A204.1 (cell line): ENCODE results near the gene SERPINA3.
A peak's percentile ranks its signal among the peaks of the same experiment; 100 is the strongest.
"Not testable (repeated sequence)": the region's sequence is repeated elsewhere in the genome, so short reads cannot be mapped to it uniquely, and the experiment has no call there.

ENCODE experiments used
- FAIRE-seq: peaks from 2 replicates; lab custom pipeline; 2012; peaks lifted over from hg19 to GRCh38; lab: Jason Lieb, UNC

Gene SERPINA3

DNA sequence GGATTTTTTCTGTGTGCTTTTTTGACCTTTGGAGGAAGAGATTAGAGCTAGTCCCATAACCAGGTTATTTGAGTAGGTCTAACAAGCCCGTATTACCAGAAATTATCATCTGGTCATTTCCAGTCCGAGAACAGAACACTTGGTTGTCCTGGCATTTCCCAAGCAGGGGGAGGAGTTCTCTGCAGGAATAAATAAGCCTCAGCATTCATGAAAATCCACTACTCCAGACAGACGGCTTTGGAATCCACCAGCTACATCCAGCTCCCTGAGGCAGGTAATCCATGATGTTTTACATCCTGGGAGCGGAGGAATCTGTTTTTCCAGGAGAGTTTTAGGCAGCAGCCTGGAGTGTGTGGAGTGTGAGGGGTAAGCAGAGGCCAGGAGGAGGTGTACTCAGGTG is at the start of gene SERPINA3:
Gene SERPINA3, plus strand, starts transcription at position 218 of the 400 bp plus-strand sequence. CDS start 2,051 bp downstream, outside the sequence.
- peak; percentile 94 for FAIRE-seq

- FAIRE-seq: no peak
These were observed 49.0 kb upstream of the SERPINA3 start for GRCh38 chr14:94562941-94563883.

GRCh38 chr14:94564381-94564780 is 47.8 kb upstream of the SERPINA3 start:
- FAIRE-seq: no peak

DNA sequence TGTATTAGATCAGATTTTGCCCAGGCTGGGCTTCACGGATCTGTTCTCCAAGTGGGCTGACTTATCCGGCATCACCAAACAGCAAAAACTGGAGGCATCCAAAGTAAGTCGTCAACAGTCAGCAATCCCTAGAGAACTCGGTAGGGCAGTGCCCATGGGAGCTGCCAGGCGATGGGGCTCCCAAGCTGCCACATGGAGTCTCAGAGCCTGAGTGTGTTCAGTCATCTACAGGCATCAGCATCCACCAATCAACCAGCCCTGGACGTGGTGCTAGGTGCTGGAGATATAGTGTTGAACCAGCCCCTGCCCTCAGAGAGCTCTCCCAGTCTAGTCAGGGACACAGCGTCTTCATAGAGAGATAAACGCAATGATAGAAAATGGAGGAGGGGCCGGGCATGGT is 44.0 kb upstream of the SERPINA3 start:
- FAIRE-seq: no peak

DNA sequence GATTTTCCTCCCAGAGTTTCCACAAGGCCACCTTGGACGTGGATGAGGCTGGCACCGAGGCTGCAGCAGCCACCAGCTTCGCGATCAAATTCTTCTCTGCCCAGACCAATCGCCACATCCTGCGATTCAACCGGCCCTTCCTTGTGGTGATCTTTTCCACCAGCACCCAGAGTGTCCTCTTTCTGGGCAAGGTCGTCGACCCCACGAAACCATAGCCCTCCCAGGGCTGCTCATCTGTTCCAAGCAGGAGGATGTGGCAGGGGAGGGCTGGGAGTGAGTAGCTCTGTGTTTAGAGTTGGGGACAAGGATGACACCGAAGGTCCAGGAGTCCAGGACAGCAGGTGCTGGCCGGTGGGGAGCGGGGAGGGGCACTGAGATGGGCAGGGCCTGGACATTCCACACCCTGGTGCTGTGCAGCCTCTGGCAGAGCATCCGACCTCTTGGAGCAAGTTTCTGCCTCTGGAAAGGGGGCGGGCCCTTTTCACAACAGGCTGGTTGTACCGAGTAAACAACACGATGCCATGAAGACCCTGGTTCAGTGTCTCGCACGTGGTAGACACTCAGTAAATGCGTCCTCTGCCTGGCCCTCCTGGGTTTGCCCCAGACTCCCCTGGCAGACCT is 42.7 kb upstream of the SERPINA3 start:
- no peak for FAIRE-seq

DNA sequence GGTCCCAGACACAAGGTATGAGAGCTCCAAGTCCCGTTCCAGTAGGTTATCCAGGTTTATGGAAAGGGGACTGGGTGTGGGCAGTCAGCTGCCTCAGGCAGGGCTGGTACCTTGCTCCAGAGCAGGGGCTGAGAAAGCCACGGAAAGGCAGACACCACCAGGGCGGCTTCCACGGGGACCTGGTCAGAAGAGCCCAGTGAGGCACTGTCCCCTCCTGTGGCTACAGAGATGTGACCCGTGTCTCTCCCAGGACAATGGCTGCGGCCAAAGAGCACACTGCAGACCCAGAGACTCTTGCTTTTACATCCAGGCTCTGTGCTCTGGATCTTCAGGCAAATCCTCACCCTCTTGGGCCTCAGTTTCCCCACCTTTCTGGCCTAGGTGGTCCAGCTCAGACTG is 42.2 kb upstream of the SERPINA3 start:
- FAIRE-seq: no peak

DNA sequence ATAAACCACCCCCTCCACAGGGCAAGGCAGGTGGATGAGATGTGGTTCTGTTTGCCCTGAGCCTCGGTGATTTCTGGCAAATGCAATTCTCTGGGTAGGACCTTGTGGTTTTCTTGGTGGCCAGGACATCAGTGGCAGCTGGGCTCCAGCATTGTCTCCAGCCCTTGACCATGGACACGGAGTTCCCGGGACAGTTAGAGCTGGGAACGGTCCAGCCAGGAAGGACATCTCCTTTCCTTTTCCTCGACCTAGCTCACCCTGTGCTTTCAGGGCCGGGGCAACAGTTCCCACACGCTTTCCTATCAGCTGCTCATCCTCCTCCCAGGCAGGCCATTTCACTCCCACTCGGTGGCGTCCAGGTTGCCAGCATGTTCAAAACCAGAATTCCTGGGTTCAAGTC is 41.8 kb upstream of the SERPINA3 start:
- no peak for FAIRE-seq

GRCh38 chr14:94571395-94571794 is 40.8 kb upstream of the SERPINA3 start:
- FAIRE-seq: no peak

DNA sequence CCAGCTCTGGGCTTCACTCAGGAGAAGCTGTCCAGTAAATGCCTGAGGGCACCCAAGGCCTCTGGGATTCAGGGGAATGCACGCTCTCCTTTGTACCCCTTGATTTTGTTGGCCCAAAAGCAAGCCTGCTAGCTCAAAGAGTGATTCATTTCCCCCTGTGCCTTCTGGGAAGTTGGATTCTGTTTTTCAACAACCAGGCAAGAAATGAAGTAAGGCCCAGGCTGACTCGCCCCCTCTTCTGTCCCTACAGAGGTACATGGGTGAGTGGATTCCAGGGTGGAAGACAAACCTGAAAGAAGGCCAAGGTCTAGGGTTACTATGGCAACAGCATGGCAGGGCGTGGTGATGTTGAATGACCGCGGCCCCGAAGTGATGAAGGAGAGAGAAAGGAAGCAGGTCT is 40.2 kb upstream of the SERPINA3 start:
- FAIRE-seq: no peak

- FAIRE-seq: no peak
These were observed 39.4 kb upstream of the SERPINA3 start for GRCh38 chr14:94572637-94573303.

- no peak for FAIRE-seq
These were observed 38.5 kb upstream of the SERPINA3 start for GRCh38 chr14:94573475-94574277.

DNA sequence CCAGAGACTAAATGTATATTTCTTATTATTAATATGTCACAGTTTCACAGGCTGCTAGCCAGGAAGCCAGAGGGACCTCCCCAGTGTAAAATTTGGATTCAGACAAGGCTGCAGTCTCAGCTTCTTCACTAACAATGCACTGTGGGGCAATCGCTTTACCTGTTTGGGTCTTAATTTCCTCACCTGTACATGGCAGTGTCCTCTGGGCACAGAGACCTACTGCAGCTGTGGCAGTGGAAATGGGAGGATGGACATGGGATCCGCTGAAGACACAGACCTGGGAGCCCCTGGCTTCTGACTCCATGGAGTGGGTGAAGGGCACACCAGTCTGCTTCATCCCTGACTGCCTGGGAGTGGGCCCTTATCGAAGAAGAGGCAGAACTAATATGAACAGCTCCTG is 37.9 kb upstream of the SERPINA3 start:
- no peak for FAIRE-seq

DNA sequence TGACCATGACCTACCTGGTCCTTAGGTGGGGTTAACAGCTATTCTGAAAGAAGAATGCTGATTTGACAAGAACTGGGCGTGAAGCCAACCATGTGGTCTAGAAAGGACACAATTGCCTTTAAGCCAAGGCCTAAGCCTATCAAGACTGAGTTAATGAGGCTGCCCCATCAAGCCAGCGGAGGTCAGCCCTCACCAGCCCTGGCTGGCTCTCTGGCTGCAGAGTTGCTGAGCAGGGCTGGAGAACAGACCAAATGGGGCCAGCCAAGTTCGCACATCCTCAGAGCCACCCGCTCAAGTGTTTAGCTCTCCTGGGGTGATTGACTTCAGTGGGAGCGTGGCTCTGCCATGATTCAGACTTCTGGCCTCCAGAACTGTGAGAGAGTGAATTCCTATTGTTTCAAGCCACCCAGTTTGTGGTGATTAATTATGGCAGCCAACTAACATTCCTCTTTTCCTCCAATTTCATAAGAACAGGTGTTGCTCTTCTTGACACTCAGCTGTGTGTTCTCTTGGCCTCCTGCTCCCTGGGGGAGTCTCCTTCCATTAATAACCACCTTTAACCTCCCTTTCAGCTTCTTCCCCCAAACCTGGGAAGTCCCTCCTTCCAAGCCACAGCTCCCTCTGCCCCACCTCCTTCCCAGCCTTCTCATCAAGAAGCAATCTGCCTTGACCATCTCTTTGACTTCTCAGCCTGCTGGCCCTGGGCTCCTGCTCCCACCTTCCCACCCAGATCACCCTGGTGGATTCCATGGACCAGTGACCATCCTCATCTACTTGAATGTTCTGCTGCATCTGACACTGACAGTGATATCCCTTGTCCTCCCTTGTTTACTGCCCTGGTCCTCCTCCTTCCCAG is 36.2 kb upstream of the SERPINA3 start:
- FAIRE-seq: no peak

DNA sequence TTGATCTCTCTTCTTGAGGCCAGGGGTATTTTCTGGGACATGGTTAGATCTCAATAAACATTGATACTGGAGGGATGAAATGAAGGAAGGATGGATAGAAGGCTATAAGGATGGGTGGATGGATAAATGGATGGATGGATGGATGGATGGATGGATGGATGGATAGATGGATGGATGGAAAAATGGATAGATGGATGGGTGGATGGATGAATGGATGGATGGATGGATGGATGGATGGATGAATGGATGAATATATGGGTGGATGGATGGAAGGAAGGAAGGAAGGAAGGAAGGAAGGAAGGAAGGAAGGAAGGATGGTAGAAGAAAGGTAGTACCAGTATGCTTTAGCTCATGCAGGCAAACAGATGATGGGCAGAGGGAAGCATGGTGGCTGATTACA is 34.7 kb upstream of the SERPINA3 start:
- not testable (repeated sequence) for FAIRE-seq

- FAIRE-seq: no peak
These were observed 33.5 kb upstream of the SERPINA3 start for GRCh38 chr14:94578712-94579111.

- FAIRE-seq: no peak
These were observed 30.8 kb upstream of the SERPINA3 start, which contains the start of gene SERPINA5 for GRCh38 chr14:94581127-94581999. SERPINA5 (plus strand) TSS chr14:94581426; CDS start chr14:94587363, 5,937 bp downstream.

DNA sequence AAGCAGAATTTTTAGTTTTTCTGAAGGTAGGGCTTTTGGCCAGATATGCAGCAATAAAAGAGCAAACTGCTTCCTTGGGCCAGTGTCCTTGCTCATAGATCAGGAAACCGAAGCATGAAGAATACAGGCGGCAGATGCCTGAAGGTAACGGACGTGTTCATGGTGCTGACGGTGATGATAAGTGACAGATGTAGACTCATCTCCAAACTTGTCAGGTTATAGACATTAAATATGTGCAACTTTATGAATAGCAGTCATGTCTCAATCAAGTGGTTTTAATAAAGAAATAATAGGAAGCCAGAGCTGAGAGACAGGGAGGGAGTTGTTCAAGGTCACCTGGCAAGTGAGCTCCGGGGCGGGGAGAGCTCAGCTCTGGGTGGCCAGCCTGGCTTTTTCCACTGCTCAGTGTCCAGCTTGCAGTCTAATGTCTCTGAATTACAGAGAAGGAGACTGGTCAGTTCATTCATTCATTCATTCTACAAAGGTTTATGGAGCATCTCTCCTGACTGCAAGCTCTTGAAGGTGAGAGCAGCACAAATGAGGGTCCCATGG is 29.9 kb upstream of the SERPINA3 start:
- FAIRE-seq: no peak

DNA sequence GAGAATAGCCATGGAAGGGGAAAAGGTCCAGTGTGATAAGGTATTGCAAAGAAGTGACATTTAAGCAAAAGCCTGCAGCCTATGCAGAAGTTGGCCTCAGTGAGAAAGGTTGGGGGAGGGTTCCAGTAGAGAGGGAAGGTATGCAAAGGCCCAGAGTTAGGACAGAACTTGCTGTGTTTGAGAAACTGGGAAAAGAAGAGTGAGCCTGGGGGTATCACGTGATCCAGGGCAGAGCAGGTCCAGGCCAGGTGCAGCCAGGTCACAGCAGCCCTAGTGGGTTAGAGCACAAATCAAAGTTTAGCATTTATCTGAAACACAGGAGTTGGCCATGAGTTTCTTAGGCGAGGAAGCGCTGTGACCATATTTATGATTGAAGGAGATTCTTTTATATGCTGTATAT is 29.3 kb upstream of the SERPINA3 start:
- no peak for FAIRE-seq

DNA sequence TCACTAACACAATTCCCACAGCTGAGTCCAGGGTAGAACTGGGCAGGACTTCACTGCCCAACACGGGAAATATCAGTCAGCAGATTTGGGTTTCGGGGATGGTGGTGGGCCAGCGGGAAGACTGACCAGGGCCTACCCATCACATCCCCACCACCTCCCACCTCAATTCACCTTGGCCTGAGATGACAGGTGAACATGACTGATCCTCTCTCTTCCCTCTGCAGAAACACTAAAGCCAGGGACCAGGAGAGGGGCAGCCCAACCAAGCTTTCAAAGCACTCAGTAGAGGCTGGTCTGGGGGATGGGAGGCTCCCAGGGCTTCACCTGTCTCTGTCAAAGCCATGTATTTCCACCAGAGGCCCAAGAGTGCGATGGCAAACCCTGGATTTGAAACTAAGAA is 28.6 kb upstream of the SERPINA3 start:
- FAIRE-seq: no peak
